GM21717 (cell line): ENCODE data around the gene GTF3C5.
"Not testable (repeated sequence)": the region's sequence is repeated elsewhere in the genome, so short reads cannot be mapped to it uniquely, and the experiment has no call there.

ENCODE experiments used
- ATAC-seq: cut with Tn5 transposase; IDR thresholded peaks from one replicate; pipeline ENCODE4 v1.9.1; 2021; ENCODE audit warnings: mild to moderate bottlenecking, moderate library complexity; ENCODE audit not compliant: unreplicated experiment

The GTF3C5 gene

GRCh38 chr9:133030317-133031129 lies at the start of gene GTF3C5:
TSS of gene GTF3C5 (plus strand) at chr9:133030997. CDS start at chr9:133031012, 15 bp downstream.
- ATAC-seq: peak; percentile 93

GRCh38 chr9:132982458-132982857 lies 48.3 kb upstream of the GTF3C5 start:
- ATAC-seq: no peak

GRCh38 chr9:132983491-132984201 lies 47.2 kb upstream of the GTF3C5 start:
- ATAC-seq: no peak

- ATAC-seq: no peak
These were observed 46.4 kb upstream of the GTF3C5 start for GRCh38 chr9:132984202-132985070.

- ATAC-seq: no peak
These were observed 45.8 kb upstream of the GTF3C5 start for GRCh38 chr9:132985071-132985350.

GRCh38 chr9:132985489-132985888 lies 45.3 kb upstream of the GTF3C5 start:
- no peak for ATAC-seq

- ATAC-seq: no peak
These were observed 44.7 kb upstream of the GTF3C5 start for GRCh38 chr9:132986114-132986513.

GRCh38 chr9:132986640-132987620 lies 43.9 kb upstream of the GTF3C5 start:
- no peak for ATAC-seq

- no peak for ATAC-seq
These were observed 42.4 kb upstream of the GTF3C5 start for GRCh38 chr9:132988244-132989013.

GRCh38 chr9:132989014-132989310 lies 41.8 kb upstream of the GTF3C5 start:
- ATAC-seq: no peak

GRCh38 chr9:132989414-132989996 lies 41.3 kb upstream of the GTF3C5 start:
- no peak for ATAC-seq

- ATAC-seq: not testable (repeated sequence)
These were observed 40.7 kb upstream of the GTF3C5 start for GRCh38 chr9:132989998-132990557.

- ATAC-seq: no peak
These were observed 40.0 kb upstream of the GTF3C5 start for GRCh38 chr9:132990781-132991180.

GRCh38 chr9:132991351-132992300 lies 39.2 kb upstream of the GTF3C5 start:
- ATAC-seq: no peak

GRCh38 chr9:132993511-132993939 lies 37.3 kb upstream of the GTF3C5 start:
- no peak for ATAC-seq

- no peak for ATAC-seq
These were observed 36.2 kb upstream of the GTF3C5 start for GRCh38 chr9:132994410-132995120.

GRCh38 chr9:132995121-132995420 lies 35.7 kb upstream of the GTF3C5 start:
- ATAC-seq: no peak
